Measurements from ENCODE around the gene ARAP2.

ARAP2 gene

DNA sequence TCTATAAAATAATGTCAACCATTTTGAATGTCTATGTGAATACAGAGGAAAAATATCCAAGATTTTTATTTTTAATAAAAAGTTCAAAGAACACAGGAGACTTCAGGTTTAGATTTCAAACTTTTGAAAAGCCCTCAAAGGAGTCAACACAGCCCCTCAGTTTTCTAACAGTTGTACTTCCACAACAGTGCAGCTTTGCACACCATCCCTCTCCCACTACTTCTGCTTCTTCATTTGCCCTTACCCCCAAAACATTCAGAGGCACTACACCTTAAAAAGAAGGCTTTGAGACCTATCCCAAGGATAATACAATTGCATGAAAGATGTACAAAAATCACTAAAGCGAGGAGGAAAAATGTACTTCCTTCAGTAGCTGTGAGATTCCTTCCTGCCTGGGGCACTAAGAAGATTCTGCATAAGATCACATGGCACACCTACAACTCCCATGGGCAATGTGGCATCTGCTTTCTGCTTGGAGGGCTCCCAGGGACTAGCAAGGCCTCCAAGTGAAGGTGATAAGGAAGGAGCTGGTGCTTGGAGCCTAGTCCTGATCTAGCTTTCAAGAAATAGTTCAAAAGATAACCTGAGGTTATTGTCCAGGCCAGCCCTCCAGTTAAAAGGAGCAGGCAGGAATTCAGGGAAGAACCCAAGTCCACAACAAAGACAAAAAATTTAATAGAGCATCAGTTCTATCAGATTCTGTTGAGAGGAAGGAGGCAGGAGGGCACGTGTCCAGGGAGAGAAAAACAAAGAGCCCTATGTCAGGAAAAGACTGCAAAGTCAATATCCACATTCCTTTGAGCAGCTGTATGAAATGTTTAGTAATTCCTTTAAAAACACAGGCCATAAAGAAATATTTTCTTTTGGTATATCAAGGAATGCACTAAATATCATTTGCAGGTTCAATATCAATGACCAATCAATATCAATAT lies 19.1 kb downstream of the ARAP2 start:
- H3K4me3 ChIP-seq (ENCODE audit: low read depth, low read length): no peak overlapping the region

DNA sequence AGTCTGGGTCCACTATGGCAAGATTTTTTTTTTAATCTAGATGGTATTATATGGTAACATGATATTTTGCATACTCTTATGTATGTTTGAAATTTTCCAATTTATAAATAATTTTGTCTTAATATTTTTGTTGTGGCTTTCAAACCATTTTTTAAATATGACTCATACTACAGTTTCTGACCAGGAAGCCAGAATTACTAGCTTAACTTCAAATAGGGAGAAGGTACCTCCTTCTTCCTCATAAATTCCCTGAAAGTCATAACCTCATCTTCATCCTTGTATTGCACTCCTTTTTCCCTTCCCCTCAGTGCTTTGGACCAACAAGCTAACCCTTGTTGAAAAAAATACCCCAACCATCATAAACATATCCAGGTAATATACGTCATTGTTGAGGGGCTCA lies 21.6 kb downstream of the ARAP2 start:
- H3K4me3 ChIP-seq (ENCODE audit: low read depth, low read length): no peak overlapping the region

- no peak overlapping the region for H3K4me3 ChIP-seq (ENCODE audit: low read depth, low read length)
Observed at GRCh38 chr4:36220776-36221175, 23.5 kb downstream of the ARAP2 start.

DNA sequence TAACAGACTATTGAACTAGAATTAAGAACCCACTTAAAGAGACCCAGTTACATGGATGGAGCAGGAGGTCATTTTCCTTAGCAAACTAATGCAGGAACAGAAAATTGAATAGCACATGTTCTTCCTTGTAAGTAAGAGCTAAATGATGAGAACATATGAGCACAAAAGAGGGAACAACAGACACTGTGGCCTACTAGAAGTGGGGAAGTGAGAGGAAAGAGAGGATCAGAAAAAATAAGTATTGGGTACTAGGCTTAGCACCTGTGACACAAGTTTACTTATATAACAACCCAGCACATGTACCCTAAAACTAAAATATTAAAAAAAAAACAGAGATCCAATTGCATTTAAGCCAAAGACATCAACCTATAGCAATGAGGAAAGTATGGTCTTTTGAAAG lies 26.2 kb downstream of the ARAP2 start:
- no peak overlapping the region for H3K4me3 ChIP-seq (ENCODE audit: low read depth, low read length)

DNA sequence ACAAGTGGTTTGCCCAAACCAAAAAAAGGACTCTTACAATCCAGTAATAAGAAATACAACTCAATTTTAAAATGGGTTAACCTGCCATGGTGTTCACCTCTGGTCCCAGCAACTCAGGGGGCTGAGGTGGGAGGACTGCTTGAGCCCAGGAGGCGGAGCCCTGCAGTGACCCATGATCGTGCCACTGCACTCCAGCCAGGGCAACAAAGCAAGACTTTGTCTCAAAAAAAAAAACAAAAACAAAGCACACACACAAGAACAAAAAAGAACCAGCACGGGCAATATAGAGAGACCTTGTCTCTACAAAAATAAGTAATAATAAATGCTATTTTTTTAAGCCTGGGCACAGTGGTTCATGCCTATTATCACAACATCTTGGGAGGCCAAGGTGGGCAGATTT lies 28.7 kb downstream of the ARAP2 start:
- H3K4me3 ChIP-seq (ENCODE audit: low read depth, low read length): no peak overlapping the region

DNA sequence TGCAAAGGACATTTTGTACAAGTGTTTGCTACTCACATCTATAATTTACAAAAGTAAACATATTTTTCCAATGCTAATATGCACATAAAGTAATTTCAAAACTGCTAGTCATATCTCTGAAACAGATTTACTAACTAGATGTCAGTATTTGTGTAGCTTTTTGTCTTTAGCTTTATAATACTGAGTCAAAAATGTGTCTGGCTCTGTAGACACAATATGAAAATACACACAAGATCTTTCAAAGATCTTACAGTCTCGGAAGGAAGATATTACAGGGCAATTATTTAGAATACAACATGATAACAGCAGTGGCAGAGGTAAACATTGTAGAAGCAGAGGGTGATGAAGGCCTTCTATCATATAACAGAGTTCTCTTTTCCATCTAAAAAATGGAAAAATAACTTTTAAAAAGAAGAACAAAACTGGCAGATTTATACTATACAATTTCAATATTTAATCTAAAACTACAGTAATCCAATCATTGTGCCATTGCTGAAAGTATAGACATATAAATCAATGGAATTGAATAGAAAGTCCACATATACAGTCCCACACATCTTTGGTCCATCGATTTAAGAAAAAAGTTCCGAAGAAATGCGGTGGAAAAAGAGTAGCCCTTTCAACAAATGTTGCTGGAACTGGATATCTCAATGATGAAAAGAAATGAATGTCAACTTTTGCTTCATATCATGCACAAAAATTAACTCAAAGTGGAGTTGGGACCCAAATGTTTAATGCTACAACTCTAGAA lies 29.4 kb downstream of the ARAP2 start:
- H3K4me3 ChIP-seq (ENCODE audit: low read depth, low read length): no peak overlapping the region

GRCh38 chr4:36213977-36214376 lies 30.3 kb downstream of the ARAP2 start:
- H3K4me3 ChIP-seq (ENCODE audit: low read depth, low read length): no peak overlapping the region

DNA sequence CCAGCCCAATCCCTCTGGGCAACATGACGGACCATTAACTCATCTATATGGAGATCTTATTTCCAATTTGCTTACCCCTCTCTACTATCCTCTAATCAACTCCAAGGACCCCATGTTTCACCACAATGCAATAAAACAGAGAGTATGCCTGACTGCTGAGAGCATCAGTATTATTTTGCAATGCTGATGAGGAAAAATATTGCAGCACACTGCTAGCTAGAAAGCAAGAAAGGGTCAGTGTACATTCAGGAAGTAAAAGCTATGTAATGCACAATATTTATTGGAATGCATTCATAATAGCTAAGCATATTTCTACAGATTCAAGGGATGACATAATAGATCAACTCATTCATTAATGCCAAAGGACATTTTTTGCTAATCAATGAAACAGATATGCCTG lies 33.2 kb downstream of the ARAP2 start:
- H3K4me3 ChIP-seq (ENCODE audit: low read depth, low read length): no peak overlapping the region

DNA sequence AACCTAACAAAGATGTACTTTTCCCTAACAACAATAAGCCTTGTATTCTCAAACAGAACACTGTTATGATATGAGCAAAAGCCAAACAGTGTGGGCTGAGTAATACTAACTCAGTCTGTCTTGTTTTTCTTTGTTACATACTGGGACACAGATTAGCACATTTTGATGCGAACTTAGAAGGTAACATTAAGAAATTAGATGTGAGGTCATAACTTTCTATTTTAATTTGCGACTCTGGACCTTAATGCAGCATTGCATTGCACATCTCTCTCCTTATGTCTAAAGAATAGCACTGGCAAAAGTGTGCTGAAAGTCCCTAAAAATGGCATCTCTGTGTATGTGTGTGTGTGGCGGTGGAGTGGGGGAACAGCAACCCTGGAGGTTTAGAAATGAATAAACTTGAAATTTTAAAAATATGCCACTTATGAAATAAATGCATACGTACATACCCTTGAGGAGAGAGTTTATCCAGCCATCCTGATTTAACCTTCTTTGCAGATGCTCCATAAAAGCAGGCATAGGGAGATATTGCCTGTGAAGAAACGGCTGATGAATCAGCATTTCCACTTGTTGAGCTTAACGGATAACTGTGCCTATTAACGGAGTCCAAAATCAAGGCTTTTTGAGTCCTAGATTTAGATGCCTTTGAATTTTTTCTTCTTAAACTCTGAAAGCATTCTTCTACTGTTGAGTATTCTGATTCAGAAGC lies 34.2 kb downstream of the ARAP2 start:
- no peak overlapping the region for H3K4me3 ChIP-seq (ENCODE audit: low read depth, low read length)

DNA sequence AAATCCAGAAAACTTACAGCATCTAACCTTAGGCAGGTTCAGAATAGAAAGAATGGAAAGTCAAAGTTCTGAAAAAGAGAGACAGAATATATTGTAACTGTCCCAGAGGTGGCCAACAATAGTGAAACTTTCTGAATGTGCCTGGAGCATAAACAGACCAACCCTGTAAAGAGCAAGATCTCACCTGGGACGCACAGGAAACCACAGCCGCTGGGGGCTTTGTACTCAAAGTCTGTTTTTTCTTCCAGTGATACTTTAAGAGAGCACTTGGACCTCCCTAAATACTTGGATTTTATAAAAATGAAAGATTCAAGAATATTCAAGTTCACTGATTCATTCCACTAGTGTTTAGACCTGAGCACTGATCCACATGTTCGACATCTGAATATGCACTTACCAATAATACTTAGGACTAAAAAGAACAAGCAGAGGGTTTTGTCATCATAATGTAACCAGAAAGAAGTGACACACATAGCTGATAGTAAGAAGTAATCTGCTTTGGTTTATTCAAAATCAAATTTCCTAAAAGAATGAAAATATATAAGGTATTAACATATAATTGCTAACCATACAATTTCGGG lies 35.3 kb downstream of the ARAP2 start:
- H3K4me3 ChIP-seq (ENCODE audit: low read depth, low read length): no peak overlapping the region

- no peak overlapping the region for H3K4me3 ChIP-seq (ENCODE audit: low read depth, low read length)
Observed at GRCh38 chr4:36207831-36208520, 36.3 kb downstream of the ARAP2 start.

DNA sequence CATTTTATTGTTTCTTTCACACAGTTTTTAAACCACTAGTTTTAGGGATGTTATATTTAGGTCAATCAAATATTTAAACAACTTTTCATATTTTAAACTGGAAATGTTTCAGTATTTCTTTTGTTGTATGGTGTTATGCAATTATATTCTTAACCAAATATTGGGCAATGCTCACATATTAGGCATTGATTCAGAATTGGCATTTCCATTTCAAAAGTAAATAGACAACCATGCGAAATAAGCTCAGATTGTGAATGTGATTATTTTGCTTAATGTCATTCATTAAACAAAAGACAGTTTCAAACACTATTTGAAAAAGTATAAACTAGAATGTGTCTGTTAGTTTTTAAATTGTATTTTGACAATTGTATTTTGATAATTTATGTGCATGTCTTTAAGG lies 36.9 kb downstream of the ARAP2 start:
- no peak overlapping the region for H3K4me3 ChIP-seq (ENCODE audit: low read depth, low read length)

DNA sequence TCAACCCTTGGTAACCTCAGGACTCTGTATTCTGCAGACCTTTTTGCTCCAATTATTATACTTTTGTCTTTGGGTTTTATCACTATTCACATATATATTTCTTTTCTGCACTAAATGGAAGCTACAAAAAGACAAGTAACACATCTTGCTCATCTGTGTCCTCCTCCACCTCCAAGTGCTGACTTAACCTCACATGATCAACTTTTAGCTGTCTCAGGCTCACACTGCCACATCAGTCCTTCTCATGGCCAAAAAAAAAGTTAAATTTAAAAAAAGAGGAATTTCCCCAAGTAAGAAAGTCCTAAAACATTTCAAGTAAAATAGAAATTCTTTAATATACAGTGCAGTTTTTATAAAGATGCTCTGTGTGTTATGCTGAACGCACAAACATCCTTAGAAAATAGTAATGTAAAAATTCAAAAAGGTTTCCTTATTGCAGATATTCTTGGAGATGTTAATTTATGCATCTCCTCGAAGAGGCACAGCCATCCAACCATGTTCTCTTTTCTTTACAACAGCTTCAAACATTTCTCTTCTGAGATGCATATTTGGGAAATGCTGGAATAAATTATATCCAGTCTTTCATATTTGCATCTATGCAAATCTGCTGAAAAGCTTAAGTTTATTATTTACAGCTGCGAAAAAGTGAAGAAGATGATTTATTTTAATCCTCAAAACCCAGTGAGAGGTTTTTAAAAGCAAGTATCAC lies 37.6 kb downstream of the ARAP2 start:
- H3K4me3 ChIP-seq (ENCODE audit: low read depth, low read length): no peak overlapping the region

GRCh38 chr4:36206012-36206411 lies 38.3 kb downstream of the ARAP2 start:
- H3K4me3 ChIP-seq (ENCODE audit: low read depth, low read length): no peak overlapping the region

DNA sequence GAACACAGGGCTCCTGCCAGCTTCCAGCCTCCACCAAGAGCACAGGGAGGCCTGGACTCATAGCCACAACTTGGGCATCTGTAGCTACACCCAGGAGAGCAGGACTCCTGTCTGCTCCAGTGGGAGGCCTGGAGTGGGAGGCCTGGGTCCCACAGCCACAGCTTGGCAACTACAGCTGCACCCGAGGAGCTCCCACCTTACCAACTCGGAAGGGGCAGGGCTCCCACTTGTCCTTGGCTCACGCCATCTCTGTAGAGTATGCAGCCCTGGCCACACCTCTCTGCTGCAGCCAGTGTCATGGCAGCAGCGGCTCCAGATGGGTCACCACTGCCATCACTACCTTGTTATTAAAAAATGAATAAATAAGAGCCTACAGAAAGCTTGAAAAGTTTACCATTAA lies 45.5 kb downstream of the ARAP2 start:
- no peak overlapping the region for H3K4me3 ChIP-seq (ENCODE audit: low read depth, low read length)

GRCh38 chr4:36198068-36198808 lies 46.1 kb downstream of the ARAP2 start:
- H3K4me3 ChIP-seq (ENCODE audit: low read depth, low read length): no peak overlapping the region

DNA sequence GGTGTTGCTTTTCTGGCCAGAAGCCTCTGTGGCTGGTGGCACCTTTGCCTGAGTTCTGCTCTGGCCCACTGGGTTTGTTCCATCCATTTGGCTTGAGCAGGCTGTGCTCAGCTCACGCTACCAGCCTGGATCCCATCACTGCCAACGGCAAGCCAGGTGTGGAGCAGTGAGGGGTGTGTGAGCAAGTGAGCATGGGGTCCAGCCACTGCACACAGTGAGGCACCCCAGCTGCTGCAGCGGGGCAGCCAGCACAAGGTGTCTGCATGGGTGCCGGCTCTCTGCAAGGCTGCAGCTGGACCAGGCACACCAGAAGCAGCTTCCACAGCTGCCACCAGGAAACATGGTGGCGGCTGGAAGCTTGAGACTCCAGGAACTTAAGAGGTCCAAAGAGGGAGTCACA lies 46.8 kb downstream of the ARAP2 start:
- H3K4me3 ChIP-seq (ENCODE audit: low read depth, low read length): no peak overlapping the region

- H3K4me3 ChIP-seq (ENCODE audit: low read depth, low read length): no peak overlapping the region
Observed at GRCh38 chr4:36196145-36196913, 48.0 kb downstream of the ARAP2 start.

GRCh38 chr4:36192922-36193321 lies 51.4 kb downstream of the ARAP2 start:
- no peak overlapping the region for H3K4me3 ChIP-seq (ENCODE audit: low read depth, low read length)
